ENCODE results near the gene COL23A1. TPM values are rescaled to one million over a fixed set of nuclear protein-coding genes. Genes with fewer than 3 reads are reported as not detected.
"Not testable (repeated sequence)": the region's sequence is repeated elsewhere in the genome, so short reads cannot be mapped to it uniquely, and the experiment has no call there.

Gene COL23A1
- total RNA-seq, 1 experiment from 2014 or later = 1.2 TPM

- in situ Hi-C loops (cut with HindIII; ENCODE audit: low pct_unique_long_range_greater_than_20kb, low sequenced_read_pairs) = no loop called here
Observed at GRCh38 chr5:178322736-178323540, 267.3 kb downstream of the COL23A1 start.

GRCh38 chr5:178320281-178320855 is 269.8 kb downstream of the COL23A1 start:
- in situ Hi-C loops (cut with HindIII; ENCODE audit: low pct_unique_long_range_greater_than_20kb, low sequenced_read_pairs) = no loop called here
- no peak for DNase-seq (ENCODE audit: low read depth)

More at GRCh38 chr5:178322736-178323540, 267.3 kb downstream of the COL23A1 start:
- no peak for DNase-seq (ENCODE audit: low read depth)

GRCh38 chr5:178319541-178320041 is 270.6 kb downstream of the COL23A1 start:
- in situ Hi-C loops (cut with HindIII; ENCODE audit: low pct_unique_long_range_greater_than_20kb, low sequenced_read_pairs) = no loop called here
- DNase-seq (ENCODE audit: low read depth) = no peak

- in situ Hi-C loops (cut with HindIII; ENCODE audit: low pct_unique_long_range_greater_than_20kb, low sequenced_read_pairs) = no loop called here
- no peak for DNase-seq (ENCODE audit: low read depth)
Observed at GRCh38 chr5:178318893-178319292, 271.3 kb downstream of the COL23A1 start.

GRCh38 chr5:178318382-178318781 is 271.8 kb downstream of the COL23A1 start:
- DNase-seq (ENCODE audit: low read depth) = no peak
- in situ Hi-C loops (cut with HindIII; ENCODE audit: low pct_unique_long_range_greater_than_20kb, low sequenced_read_pairs) = no loop called here

- DNase-seq (ENCODE audit: low read depth); in situ Hi-C loops (cut with HindIII; ENCODE audit: low pct_unique_long_range_greater_than_20kb, low sequenced_read_pairs): not testable (repeated sequence)
Observed at GRCh38 chr5:178317727-178318126, 272.5 kb downstream of the COL23A1 start.

GRCh38 chr5:178314961-178315820 is 275.0 kb downstream of the COL23A1 start:
- no peak for DNase-seq (ENCODE audit: low read depth)
- in situ Hi-C loops (cut with HindIII; ENCODE audit: low pct_unique_long_range_greater_than_20kb, low sequenced_read_pairs) = no loop called here

GRCh38 chr5:178314061-178314660 is 276.0 kb downstream of the COL23A1 start:
- in situ Hi-C loops (cut with HindIII; ENCODE audit: low pct_unique_long_range_greater_than_20kb, low sequenced_read_pairs) = no loop called here
- no peak for DNase-seq (ENCODE audit: low read depth)

GRCh38 chr5:178313316-178313715 is 276.9 kb downstream of the COL23A1 start:
- no peak for DNase-seq (ENCODE audit: low read depth)
- in situ Hi-C loops (cut with HindIII; ENCODE audit: low pct_unique_long_range_greater_than_20kb, low sequenced_read_pairs) = no loop called here

- in situ Hi-C loops (cut with HindIII; ENCODE audit: low pct_unique_long_range_greater_than_20kb, low sequenced_read_pairs) = no loop called here
- no peak for DNase-seq (ENCODE audit: low read depth)
Observed at GRCh38 chr5:178312880-178313282, 277.3 kb downstream of the COL23A1 start.

- DNase-seq (ENCODE audit: low read depth) = no peak
- in situ Hi-C loops (cut with HindIII; ENCODE audit: low pct_unique_long_range_greater_than_20kb, low sequenced_read_pairs) = no loop called here
Observed at GRCh38 chr5:178310130-178310865, 279.9 kb downstream of the COL23A1 start.

GRCh38 chr5:178309271-178310013 is 280.8 kb downstream of the COL23A1 start:
- no peak for DNase-seq (ENCODE audit: low read depth)
- in situ Hi-C loops (cut with HindIII; ENCODE audit: low pct_unique_long_range_greater_than_20kb, low sequenced_read_pairs) = no loop called here

GRCh38 chr5:178308541-178309092 is 281.6 kb downstream of the COL23A1 start:
- in situ Hi-C loops (cut with HindIII; ENCODE audit: low pct_unique_long_range_greater_than_20kb, low sequenced_read_pairs) = no loop called here
- DNase-seq (ENCODE audit: low read depth) = no peak

- in situ Hi-C loops (cut with HindIII; ENCODE audit: low pct_unique_long_range_greater_than_20kb, low sequenced_read_pairs) = no loop called here
Observed at GRCh38 chr5:178307267-178308045, 282.7 kb downstream of the COL23A1 start.

GRCh38 chr5:178306430-178307225 is 283.6 kb downstream of the COL23A1 start:
- no peak for DNase-seq (ENCODE audit: low read depth)
- in situ Hi-C loops (cut with HindIII; ENCODE audit: low pct_unique_long_range_greater_than_20kb, low sequenced_read_pairs) = no loop called here

More at GRCh38 chr5:178307267-178308045, 282.7 kb downstream of the COL23A1 start:
- no peak for DNase-seq (ENCODE audit: low read depth)
